ENCODE results near the gene PPDPF.

DNA sequence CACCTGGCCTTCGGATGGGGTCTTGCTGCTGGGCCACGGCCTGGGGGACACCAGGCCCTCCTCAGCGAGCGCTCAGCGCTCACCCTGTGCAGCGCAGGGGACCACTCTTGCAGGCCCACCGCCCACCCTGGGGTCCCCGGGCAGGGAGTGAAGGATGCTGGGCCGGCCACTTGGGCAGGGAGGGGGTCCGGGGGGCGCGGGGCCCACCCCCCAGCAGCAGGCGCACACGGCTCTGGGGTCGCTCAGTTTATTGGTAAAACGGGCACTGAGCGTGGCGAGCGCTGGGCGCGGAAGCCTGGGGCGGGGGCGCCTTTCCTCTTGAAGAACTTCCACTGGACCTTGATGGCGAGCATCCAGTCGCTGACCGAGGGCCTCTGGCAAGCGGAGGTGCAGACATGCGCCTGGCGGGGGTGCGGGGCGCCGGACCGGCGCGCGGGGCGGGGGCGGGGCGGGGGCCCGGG is 32.8 kb upstream of the PPDPF start:
- TF ChIP-seq, protein P1, sequence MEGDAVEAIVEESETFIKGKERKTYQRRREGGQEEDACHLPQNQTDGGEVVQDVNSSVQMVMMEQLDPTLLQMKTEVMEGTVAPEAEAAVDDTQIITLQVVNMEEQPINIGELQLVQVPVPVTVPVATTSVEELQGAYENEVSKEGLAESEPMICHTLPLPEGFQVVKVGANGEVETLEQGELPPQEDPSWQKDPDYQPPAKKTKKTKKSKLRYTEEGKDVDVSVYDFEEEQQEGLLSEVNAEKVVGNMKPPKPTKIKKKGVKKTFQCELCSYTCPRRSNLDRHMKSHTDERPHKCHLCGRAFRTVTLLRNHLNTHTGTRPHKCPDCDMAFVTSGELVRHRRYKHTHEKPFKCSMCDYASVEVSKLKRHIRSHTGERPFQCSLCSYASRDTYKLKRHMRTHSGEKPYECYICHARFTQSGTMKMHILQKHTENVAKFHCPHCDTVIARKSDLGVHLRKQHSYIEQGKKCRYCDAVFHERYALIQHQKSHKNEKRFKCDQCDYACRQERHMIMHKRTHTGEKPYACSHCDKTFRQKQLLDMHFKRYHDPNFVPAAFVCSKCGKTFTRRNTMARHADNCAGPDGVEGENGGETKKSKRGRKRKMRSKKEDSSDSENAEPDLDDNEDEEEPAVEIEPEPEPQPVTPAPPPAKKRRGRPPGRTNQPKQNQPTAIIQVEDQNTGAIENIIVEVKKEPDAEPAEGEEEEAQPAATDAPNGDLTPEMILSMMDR (IDR thresholded peaks at IDR 0.05) = no peak
- TF ChIP-seq EZH2 (IDR thresholded peaks at IDR 0.05; ENCODE audit: borderline replicate concordance, insufficient read depth, low read depth, low read length, poor library complexity, severe bottlenecking) = no peak

Measured in B cell (primary cell).